GM15510 (cell line): ENCODE data around the gene RAD51B.

Source experiments
- POLR2A ChIP-seq: IDR thresholded peaks from 3 replicates; pipeline ENCODE4 v1.6.1; 2011; ENCODE audit warnings: borderline replicate concordance; ENCODE audit not compliant: insufficient read length; ENCODE audit errors: extremely low read depth

The RAD51B gene

DNA sequence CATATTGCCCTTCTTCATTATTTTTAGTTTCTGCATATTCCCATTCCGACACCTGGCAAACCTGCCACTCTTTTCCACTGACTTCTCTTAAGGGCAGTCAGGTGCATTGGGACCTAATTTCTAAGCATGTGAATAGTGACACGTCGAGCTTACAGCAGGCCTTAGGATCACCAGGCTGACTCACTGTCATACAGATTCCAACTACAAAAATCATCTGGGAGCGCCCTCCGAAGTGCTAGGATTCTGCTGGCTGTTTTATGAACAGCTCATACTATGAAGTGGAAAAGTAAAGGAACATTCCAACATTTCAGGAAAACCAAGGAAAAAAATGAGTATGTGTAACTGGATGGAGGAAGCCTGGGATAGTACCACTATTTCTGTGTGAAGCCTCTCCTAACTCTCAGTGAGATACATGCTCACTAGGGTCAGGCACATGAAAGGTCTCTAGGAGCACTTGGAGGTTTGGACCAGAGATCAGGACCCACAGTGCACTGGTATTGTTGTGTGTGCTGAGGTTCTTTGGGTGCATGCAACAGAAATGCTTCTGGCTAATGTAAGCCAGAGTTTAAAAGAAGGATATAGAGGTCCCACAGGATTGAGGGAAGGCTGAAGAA lies 715.9 kb downstream of the RAD51B start:
- TF ChIP-seq POLR2A = no peak

GRCh38 chr14:68536018-68536410 lies 716.4 kb downstream of the RAD51B start:
- TF ChIP-seq POLR2A = no peak

GRCh38 chr14:68538639-68539038 lies 719.1 kb downstream of the RAD51B start:
- TF ChIP-seq POLR2A = no peak

- no peak for TF ChIP-seq POLR2A
These were observed 719.7 kb downstream of the RAD51B start for GRCh38 chr14:68539241-68539737.

GRCh38 chr14:68539789-68540188 lies 720.2 kb downstream of the RAD51B start:
- TF ChIP-seq POLR2A = no peak

GRCh38 chr14:68541178-68541896 lies 721.8 kb downstream of the RAD51B start:
- no peak for TF ChIP-seq POLR2A

DNA sequence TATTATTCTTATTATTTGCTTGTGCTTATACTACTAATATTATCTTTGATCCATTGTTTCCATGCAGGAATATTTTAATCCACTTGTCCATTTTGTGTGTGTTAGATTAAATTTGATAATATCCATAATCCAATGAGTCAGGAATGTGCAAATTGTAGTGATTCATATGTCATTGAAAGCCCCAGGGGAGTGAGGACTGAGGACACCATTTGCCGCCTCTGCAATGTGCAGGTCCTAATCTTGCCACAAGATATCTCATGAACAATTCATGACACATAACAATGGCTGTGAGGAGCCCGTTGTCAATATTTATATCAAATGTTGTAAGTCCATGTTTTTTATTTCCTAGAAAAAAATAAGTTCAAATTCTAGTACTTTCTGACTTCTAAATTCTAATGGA lies 722.8 kb downstream of the RAD51B start:
- no peak for TF ChIP-seq POLR2A

- TF ChIP-seq POLR2A = no peak
These were observed 723.9 kb downstream of the RAD51B start for GRCh38 chr14:68543516-68543915.

DNA sequence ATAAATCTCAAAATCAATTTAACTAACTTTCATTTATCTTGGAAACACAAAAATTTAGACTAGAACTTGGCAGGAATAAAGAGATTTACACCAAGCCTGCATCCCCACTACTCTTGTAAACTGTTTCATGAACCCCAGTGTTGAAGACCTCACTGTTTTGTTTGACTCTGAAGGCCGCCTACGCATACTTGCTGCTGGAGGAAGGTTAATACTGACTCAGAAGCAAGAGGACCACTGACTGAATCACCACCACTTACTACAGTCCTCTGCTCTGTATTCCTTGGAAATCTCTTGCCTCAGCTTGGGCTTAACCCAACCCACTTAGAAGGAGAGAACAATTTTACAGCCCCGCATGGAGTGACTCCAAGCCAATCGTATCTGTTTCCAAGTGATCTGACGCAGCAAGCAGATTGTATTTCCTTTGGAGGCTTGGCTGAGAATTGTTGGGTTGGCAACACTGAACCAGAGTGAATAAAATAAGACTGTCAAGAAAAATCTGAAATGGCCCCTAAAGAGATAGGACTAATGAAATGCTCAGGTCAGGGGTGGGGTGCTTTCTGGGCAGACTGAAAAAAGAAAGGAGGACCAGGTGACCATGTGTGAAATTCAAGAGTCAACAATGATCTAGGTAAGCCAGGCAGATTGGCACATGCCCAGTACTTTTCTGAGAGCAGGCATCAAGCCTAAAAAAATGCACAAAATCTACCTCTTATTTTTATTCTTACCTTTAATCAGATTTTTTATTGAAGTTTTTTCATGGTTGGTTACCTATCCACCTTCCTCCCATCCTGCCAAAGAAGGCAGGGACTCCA lies 724.7 kb downstream of the RAD51B start:
- no peak for TF ChIP-seq POLR2A

DNA sequence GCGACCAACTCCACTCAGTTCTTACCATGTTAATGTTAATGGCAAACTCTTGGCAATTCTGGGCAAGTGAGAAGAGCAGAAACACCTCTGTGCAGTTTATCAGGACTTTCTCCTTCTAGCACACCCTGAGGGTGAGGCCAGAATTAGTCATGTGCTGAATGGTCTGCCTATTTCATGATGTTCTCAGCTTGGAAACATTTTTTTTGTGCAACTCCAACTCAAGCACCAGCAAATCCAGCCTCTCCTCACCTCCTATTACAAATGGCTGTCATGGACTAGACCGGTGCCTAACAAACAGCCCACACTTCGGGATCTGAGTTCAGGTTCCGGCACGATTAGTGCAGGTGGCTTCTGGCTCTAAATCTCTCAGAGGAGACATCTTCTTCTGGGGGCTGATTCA lies 727.3 kb downstream of the RAD51B start:
- no peak for TF ChIP-seq POLR2A

DNA sequence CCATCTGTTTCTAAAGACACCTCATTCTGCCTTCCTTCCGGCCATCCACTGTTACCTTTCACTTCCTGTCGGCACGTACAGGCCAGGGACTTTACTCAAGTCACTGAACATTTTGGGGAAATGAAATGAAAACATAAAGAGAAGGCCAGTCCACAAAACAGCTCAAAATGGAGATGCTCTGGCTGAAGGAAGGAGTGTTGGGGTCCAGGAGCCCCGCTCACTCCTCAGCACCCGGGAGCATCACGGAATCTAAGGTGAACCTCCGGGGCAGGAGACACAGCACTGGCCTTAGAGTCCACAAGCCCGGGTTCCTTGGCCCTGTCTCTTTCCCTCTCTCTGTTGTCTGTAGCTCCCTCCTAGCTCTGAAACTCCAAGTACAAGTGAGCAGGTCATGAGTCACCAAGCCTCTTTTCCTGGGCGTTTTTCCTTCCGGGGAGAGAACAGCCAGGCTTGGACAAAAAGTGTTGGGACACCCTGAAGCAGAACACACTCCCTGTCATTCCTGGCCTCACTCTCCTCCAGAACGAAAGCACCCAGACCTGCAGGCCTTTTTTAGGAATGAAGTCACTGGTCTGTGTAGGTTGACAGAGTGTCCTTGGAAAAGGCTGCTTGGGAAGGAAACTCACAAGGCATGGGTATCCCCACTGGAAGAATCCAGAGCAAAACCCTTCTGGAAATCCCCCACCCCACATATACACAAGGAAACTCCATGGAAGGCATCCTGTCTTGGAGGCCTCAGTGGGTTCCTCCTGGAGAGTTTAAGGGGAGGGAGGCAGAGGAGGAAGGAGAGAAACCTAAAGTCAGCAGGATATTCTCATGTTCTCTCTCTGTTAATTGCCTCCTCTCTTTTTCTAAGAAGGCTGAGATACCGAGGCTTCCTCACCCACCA lies 728.0 kb downstream of the RAD51B start:
- TF ChIP-seq POLR2A = no peak

DNA sequence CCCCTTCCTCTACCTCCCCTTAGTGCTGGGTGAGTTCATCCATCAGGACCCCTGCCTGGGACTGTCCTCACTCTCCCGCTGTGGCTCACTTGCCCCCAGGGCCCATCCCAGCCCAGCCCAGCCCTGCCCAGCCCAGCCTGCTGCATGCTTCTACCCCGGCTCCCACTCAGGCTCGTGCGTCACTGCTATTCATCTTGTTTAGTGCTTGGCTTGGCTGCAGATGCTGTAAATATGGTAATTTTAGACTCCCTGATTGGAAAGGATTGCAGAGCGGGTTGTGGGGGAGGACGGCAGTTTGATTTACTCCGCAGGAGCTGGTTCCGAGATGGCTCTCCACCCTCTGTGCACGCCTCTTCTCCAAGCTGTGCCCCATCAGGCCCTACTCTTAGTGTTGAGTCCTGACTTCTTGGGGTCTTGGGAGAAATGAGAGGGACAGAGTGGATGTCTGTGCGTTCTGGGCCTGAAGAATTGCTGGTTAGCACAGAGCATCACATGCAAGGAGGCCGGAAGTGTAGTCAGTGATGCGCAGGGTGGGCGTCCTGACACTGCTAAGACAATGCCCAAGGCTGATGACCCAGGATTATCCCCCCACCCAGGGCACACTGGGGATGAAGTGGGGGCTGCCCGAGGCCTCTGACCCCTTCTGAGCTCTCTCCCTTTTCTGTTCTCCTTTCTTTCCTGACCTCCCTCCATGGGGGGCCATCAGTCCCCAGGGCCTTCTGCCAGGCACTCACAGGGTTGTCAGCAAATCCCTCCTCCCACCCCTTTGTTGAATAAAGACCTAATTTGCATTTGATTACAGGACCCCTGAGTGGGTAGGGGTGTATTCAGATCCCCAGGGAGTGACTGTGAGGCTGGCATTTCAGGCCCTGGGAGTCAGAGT lies 728.9 kb downstream of the RAD51B start:
- no peak for TF ChIP-seq POLR2A

- no peak for TF ChIP-seq POLR2A
These were observed 730.7 kb downstream of the RAD51B start for GRCh38 chr14:68550338-68550715.

- no peak for TF ChIP-seq POLR2A
These were observed 731.6 kb downstream of the RAD51B start for GRCh38 chr14:68551045-68551683.

DNA sequence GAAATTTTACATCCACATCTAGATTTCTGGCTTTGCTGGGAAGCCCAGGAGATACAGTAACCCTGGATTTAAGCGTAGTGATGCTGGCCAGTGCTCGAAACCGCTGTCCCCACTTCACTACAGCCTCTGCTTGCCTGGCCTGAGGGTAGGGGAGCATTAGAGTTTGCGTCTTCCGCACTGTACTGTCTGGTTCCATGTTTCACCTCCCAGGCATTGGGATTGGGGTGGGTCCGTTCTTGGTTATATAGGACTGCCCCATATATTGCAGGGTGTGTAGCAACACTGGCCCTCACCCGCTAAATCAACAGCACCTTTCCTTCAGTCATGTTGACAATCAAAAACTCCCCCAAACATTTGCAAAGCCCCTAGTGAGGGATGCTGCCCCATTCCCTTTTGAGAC lies 732.5 kb downstream of the RAD51B start:
- no peak for TF ChIP-seq POLR2A
